H1 (cell line): ENCODE results near the gene PLEKHN1. TPM values are rescaled to one million over a fixed set of nuclear protein-coding genes. Genes with fewer than 3 reads are reported as not detected.
A peak's percentile ranks its signal among the peaks of the same experiment; 100 is the strongest.

Source experiments
- CTCF ChIA-PET: fragments of 300-600 bp; sonication (Branson Sonifier 250); formaldehyde crosslinking; loops from one replicate; lab custom pipeline; 2021; ENCODE audit not compliant: partially characterized antibody; lab: Charles Lee
- POLR2A ChIA-PET: fragments of 300-600 bp; sonication (Branson Sonifier 250); formaldehyde crosslinking; loops from one replicate; lab custom pipeline; 2021; ENCODE audit warnings: inconsistent platforms; ENCODE audit not compliant: partially characterized antibody; lab: Charles Lee
- DNase-seq, 2 experiments: peaks; one replicate each; pipeline versions ENCODE4 v3.0.0 to v3.0.0-alpha.2; 2010 to 2022; ENCODE audit warnings: low spot score in 2 of 2, low read depth in 1 of 2, mixed read lengths in 1 of 2
- FAIRE-seq: peaks from 2 replicates; lab custom pipeline; 2011; peaks lifted over from hg19 to GRCh38; lab: Jason Lieb, UNC
- H2AFZ ChIP-seq: 2 replicates; pipeline ENCODE4 v1.8.1; 2012; ENCODE audit warnings: low read length, inconsistent platforms
- H2AK5ac ChIP-seq: 2 replicates; pipeline ENCODE4 v1.6.1; 2013; ENCODE audit warnings: low read depth, low read length
- H2BK120ac ChIP-seq: replicated peaks from 2 replicates; pipeline ENCODE3; 2013; ENCODE audit warnings: low read depth, low read length, inconsistent platforms
- H2BK12ac ChIP-seq: 2 replicates; pipeline ENCODE4 v1.6.1; 2013; ENCODE audit warnings: low read depth, low read length
- H2BK15ac ChIP-seq: 2 replicates; pipeline ENCODE4 v1.6.1; 2013; ENCODE audit warnings: low read length
- H2BK20ac ChIP-seq: 2 replicates; pipeline ENCODE4 v1.6.1; 2013; ENCODE audit warnings: low read length
- H2BK5ac ChIP-seq: 2 replicates; pipeline ENCODE4 v1.6.1; 2013; ENCODE audit warnings: low read depth, low read length
- H3K14ac ChIP-seq: 2 replicates; pipeline ENCODE4 v1.6.1; 2013; ENCODE audit warnings: inconsistent platforms; ENCODE audit not compliant: insufficient read length
- H3K18ac ChIP-seq: 2 replicates; pipeline ENCODE4 v1.6.1; 2013; ENCODE audit warnings: low read length; ENCODE audit errors: extremely low read depth
- H3K23ac ChIP-seq: 2 replicates; pipeline ENCODE4 v1.6.1; 2013; ENCODE audit warnings: inconsistent platforms; ENCODE audit not compliant: insufficient read length
- H3K23me2 ChIP-seq: 2 replicates; pipeline ENCODE4 v1.6.1; 2013; ENCODE audit warnings: low read depth, low read length
- H3K27ac ChIP-seq: 2 replicates; pipeline ENCODE4 v1.6.1; 2011; ENCODE audit warnings: low read depth, low read length, inconsistent platforms
- H3K27me3 ChIP-seq, 4 experiments: replicated peaks in 1 of 4; 1 replicate in 1 of 4; 2 replicates in 3 of 4; pipeline versions ENCODE4 v1.6.1 to v1.8.1; 2011 to 2013; ENCODE audit warnings: low read length in 3 of 4, mild to moderate bottlenecking in 3 of 4, inconsistent platforms in 2 of 4, mixed read lengths in 2 of 4, moderate library complexity in 1 of 4; ENCODE audit not compliant: control insufficient read depth in 3 of 4, insufficient read depth in 3 of 4; ENCODE audit errors: extremely low read depth in 1 of 4
- H3K36me3 ChIP-seq, 4 experiments: 2 replicates each; pipeline versions ENCODE4 v1.6.1 to v1.8.1; 2011 to 2013; ENCODE audit warnings: mild to moderate bottlenecking in 4 of 4, low read length in 3 of 4, moderate library complexity in 2 of 4, control low read depth in 1 of 4, inconsistent platforms in 1 of 4; ENCODE audit not compliant: insufficient read depth in 4 of 4, control insufficient read depth in 2 of 4
- H3K4ac ChIP-seq: replicated peaks from 2 replicates; pipeline ENCODE3; 2013; ENCODE audit warnings: low read length, low read depth, mixed read lengths, inconsistent platforms; ENCODE audit not compliant: insufficient read length
- H3K4me1 ChIP-seq, 4 experiments: replicated peaks in 1 of 4; 1 replicate in 1 of 4; 2 replicates in 3 of 4; pipeline versions ENCODE4 v1.6.1 to v1.8.1; 2011 to 2013; ENCODE audit warnings: low read length in 3 of 4, inconsistent platforms in 2 of 4, mixed read lengths in 1 of 4; ENCODE audit not compliant: insufficient read depth in 4 of 4, control insufficient read depth in 3 of 4
- H3K4me2 ChIP-seq, 2 experiments: 2 replicates each; pipeline versions ENCODE4 v1.6.1 to v1.8.1; 2011 to 2013; ENCODE audit warnings: low read depth in 2 of 2, low read length in 2 of 2, control low read depth in 1 of 2, inconsistent platforms in 1 of 2, mild to moderate bottlenecking in 1 of 2; ENCODE audit not compliant: insufficient read depth in 1 of 2
- H3K4me3 ChIP-seq, 4 experiments: fragments of 200-600, 300-600 bp in 1 of 4; sonication (generic), shearing (Covaris generic), sonication (Bioruptor Twin) in 1 of 4; 2 replicates each; pipeline versions ENCODE4 v1.5.1 to v1.8.1; 2011 to 2016; ENCODE audit warnings: low read length in 4 of 4, low read depth in 3 of 4, control low read depth in 2 of 4, inconsistent platforms in 2 of 4, mild to moderate bottlenecking in 2 of 4, mixed read lengths in 1 of 4, moderate library complexity in 1 of 4; ENCODE audit not compliant: insufficient read depth in 2 of 4; ENCODE audit errors: extremely low read depth in 1 of 4
- H3K56ac ChIP-seq: replicated peaks from 2 replicates; pipeline ENCODE3; 2013; ENCODE audit warnings: low read depth, mild to moderate bottlenecking, mixed read lengths, low read length, inconsistent platforms; ENCODE audit not compliant: insufficient read length
- H3K79me1 ChIP-seq: 2 replicates; pipeline ENCODE4 v1.6.1; 2013; ENCODE audit warnings: low read depth, low read length, control low read depth
- H3K79me2 ChIP-seq, 2 experiments: 2 replicates each; pipeline versions ENCODE4 v1.6.1 to v1.8.1; 2012 to 2013; ENCODE audit warnings: low read length in 2 of 2, mild to moderate bottlenecking in 2 of 2, inconsistent platforms in 1 of 2; ENCODE audit not compliant: insufficient read depth in 2 of 2, control insufficient read depth in 1 of 2
- H3K9ac ChIP-seq, 4 experiments: replicated peaks in 1 of 4; 1 replicate in 1 of 4; 2 replicates in 3 of 4; pipeline versions ENCODE4 v1.6.1 to v1.8.1; 2011 to 2013; ENCODE audit warnings: low read depth in 3 of 4, low read length in 3 of 4, control low read depth in 2 of 4, mild to moderate bottlenecking in 2 of 4, moderate library complexity in 2 of 4, inconsistent platforms in 1 of 4; ENCODE audit errors: extremely low read depth in 1 of 4
- H3K9me3 ChIP-seq, 2 experiments: 2 replicates each; pipeline versions ENCODE4 v1.6.1 to v1.8.1; 2012 to 2013; ENCODE audit warnings: mild to moderate bottlenecking in 2 of 2, moderate library complexity in 2 of 2, control low read depth in 1 of 2, inconsistent platforms in 1 of 2, low read depth in 1 of 2, low read length in 1 of 2, mixed read lengths in 1 of 2; ENCODE audit not compliant: insufficient read depth in 2 of 2
- H4K20me1 ChIP-seq, 2 experiments: replicated peaks in 1 of 2; 2 replicates each; pipeline versions ENCODE3 to v1.8.1; 2011 to 2013; ENCODE audit warnings: inconsistent platforms in 2 of 2, low read length in 2 of 2, mild to moderate bottlenecking in 1 of 2; ENCODE audit not compliant: insufficient read depth in 2 of 2, control insufficient read depth in 1 of 2
- H4K5ac ChIP-seq: 2 replicates; pipeline ENCODE4 v1.6.1; 2013; ENCODE audit warnings: low read length, low read depth, mixed read lengths, inconsistent platforms; ENCODE audit not compliant: insufficient read length
- H4K8ac ChIP-seq: 2 replicates; pipeline ENCODE4 v1.8.0; 2013; ENCODE audit warnings: mild to moderate bottlenecking, moderate library complexity, low read length, inconsistent platforms; ENCODE audit not compliant: insufficient read depth; ENCODE audit errors: extremely low read depth
- H4K91ac ChIP-seq: replicated peaks from 2 replicates; pipeline ENCODE3; 2013; ENCODE audit warnings: low read length, mixed read lengths, inconsistent platforms; ENCODE audit not compliant: insufficient read length
- CHD2 ChIP-seq: IDR thresholded peaks from 2 replicates; pipeline ENCODE4 v1.6.1; 2012; ENCODE audit warnings: low read length, improper control_type of control experiment
- JUND ChIP-seq: IDR thresholded peaks from 2 replicates; pipeline ENCODE4 v1.6.1; 2011; ENCODE audit warnings: mild to moderate bottlenecking, improper control_type of control experiment, low read length
- POU5F1 ChIP-seq: IDR thresholded peaks from 2 replicates; pipeline ENCODE4 v1.6.1; 2011; ENCODE audit warnings: low read depth, mild to moderate bottlenecking, low read length, moderate library complexity
- RFX5 ChIP-seq: IDR thresholded peaks from 2 replicates; pipeline ENCODE4 v1.6.1; 2011; ENCODE audit warnings: low read depth, low read length, improper control_type of control experiment, borderline replicate concordance
- RXRA ChIP-seq: IDR thresholded peaks from 2 replicates; pipeline ENCODE4 v1.6.1; 2011; ENCODE audit warnings: low read depth, mild to moderate bottlenecking, low read length, moderate library complexity; ENCODE audit not compliant: insufficient read depth
- SP4 ChIP-seq: IDR thresholded peaks from 2 replicates; pipeline ENCODE4 v1.6.1; 2012; ENCODE audit warnings: low read length, inconsistent platforms
- TAF7 ChIP-seq: optimal IDR thresholded peaks from 2 replicates; pipeline ENCODE3; 2011; ENCODE audit warnings: low read depth, mild to moderate bottlenecking, inconsistent platforms, low read length, moderate library complexity, borderline replicate concordance
- WGBS, 2 experiments: shearing (Covaris generic) in 1 of 2; methylation state at CpG; one replicate each; pipeline versions ENCODE4 v1.1.6 to v1.1.7; 2013 to 2015; ENCODE audit warnings: low lambda C conversion rate in 2 of 2, mixed read lengths in 2 of 2, inconsistent platforms in 1 of 2, low coverage in 1 of 2, missing lambda C conversion rate in 1 of 2; ENCODE audit not compliant: insufficient replicate concordance in 2 of 2, insufficient coverage in 1 of 2, insufficient read length in 1 of 2; ENCODE audit errors: extremely low coverage in 1 of 2, missing lambda C conversion rate in 1 of 2; 5-methylcytosine and 5-hydroxymethylcytosine counted together
- polyA plus RNA-seq, 7 experiments: library from polyadenylated mRNA; depleted of rRNA in 3 of 7; stranded (reverse) in 5 of 7; unstranded in 2 of 7; fragments of >200 nt in 5 of 7; fragments of 200-250 nt in 2 of 7; gene quantifications; 1 replicate in 5 of 7; 2 replicates in 1 of 7; 4 replicates in 1 of 7; pipeline versions ENCODE4 v1.2.1 to v1.2.3, GENCODE V29; 2011 to 2013; ENCODE audit warnings: missing spikeins in 2 of 7, mixed read lengths in 2 of 7
- total RNA-seq: library from RNA; stranded (reverse); fragmentation: NEBNext Ultra II Directional; extraction: Animal tissue kit (Norgen Biotek cat#: 25700); gene quantifications from 2 replicates; pipeline ENCODE4 v1.2.1, GENCODE V29; 2021

The PLEKHN1 gene
- total and polyA plus RNA-seq, 2 of the 8 experiments (the other 6 are each of a cell fraction or from before 2014, with no cell fraction given) = 0.39 to 1.5 TPM

GRCh38 chr1:920010-920409 lies 46.3 kb upstream of the PLEKHN1 start:
- Histone ChIP-seq H2BK12ac (peak overlapping the region; percentile 82; the same call in 1 of the 2 replicates), H3K4me1 (peaks cover 0 to 27% (median 17%) of the 10 kb centered on the region in 4 experiments; a peak in 6 of 7 replicates), H3K23ac (no peak overlapping the region), H2BK120ac (no peak overlapping the region), H4K5ac (no peak overlapping the region), H2AK5ac (no peak overlapping the region), H2BK15ac (0 out of 2 replicates have a peak overlapping the region, but pooled peaks have one; percentile 83), H3K14ac (no peak overlapping the region), H3K36me3 (peaks cover 0 to 8% (median 0%) of the 10 kb centered on the region in 4 experiments; a peak in 1 of 8 replicates), H3K4me2 (peak overlapping the region in 1 of 2 experiments; percentile 48; a peak in 1 of 4 replicates), H3K4me3 (no peak overlapping the region), H3K56ac (no peak overlapping the region), H4K20me1 (peaks cover 13 to 24% of the 10 kb centered on the region in 2 experiments), H3K9me3 (no peaks in the 10 kb centered on the region), H3K27ac (no peak overlapping the region), H4K91ac (peak overlapping the region; percentile 17), H2BK5ac (no peak overlapping the region), H3K27me3 (peaks cover 53 to 98% (median 87%) of the 10 kb centered on the region in 4 experiments), H2BK20ac (peak overlapping the region; percentile 48; the same call in 1 of the 2 replicates), H3K23me2 (peaks cover 5% of the 10 kb centered on the region; the same call in 1 of the 2 replicates), H3K79me2 (no peaks in the 10 kb centered on the region), H4K8ac (no peak overlapping the region; the same call in 1 of the 2 replicates), H3K9ac (no peak overlapping the region), H3K4ac (no peak overlapping the region), H3K18ac (no peak overlapping the region), H3K79me1 (no peaks in the 10 kb centered on the region), H2AFZ (no peak overlapping the region)
- no peak for DNase-seq
- TF ChIP-seq JUND (no peak), CHD2 (no peak), POU5F1 (no peak), TAF7 (no peak), RFX5 (no peak), RXRA (no peak), SP4 (no peak)
- CTCF ChIA-PET = interaction anchor here (0.6 to 3.0 kb wide), 9 partner anchors 8 to 141 kb away, joined by 3 to 20 read pairs (median 4); no protein-coding TSS in a partner anchor
- WGBS, 2 experiments = 91% methylated on average over 23 of the region's 23 CpGs; no CpG with 5 or more reads in 1 of the 2 experiments
- POLR2A ChIA-PET = interaction anchor here (1.0 to 2.0 kb wide), 6 partner anchors 14 to 105 kb away, joined by 3 to 10 read pairs (median 3); no protein-coding TSS in a partner anchor
- FAIRE-seq = no peak
